Measurements from ENCODE around the gene UFD1. TPM values are rescaled to one million over a fixed set of nuclear protein-coding genes. Genes with fewer than 3 reads are reported as not detected.

The UFD1 gene, protein sequence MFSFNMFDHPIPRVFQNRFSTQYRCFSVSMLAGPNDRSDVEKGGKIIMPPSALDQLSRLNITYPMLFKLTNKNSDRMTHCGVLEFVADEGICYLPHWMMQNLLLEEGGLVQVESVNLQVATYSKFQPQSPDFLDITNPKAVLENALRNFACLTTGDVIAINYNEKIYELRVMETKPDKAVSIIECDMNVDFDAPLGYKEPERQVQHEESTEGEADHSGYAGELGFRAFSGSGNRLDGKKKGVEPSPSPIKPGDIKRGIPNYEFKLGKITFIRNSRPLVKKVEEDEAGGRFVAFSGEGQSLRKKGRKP
- total RNA-seq: 10 to 100 TPM; 58.7 to 63.8 TPM

DNA sequence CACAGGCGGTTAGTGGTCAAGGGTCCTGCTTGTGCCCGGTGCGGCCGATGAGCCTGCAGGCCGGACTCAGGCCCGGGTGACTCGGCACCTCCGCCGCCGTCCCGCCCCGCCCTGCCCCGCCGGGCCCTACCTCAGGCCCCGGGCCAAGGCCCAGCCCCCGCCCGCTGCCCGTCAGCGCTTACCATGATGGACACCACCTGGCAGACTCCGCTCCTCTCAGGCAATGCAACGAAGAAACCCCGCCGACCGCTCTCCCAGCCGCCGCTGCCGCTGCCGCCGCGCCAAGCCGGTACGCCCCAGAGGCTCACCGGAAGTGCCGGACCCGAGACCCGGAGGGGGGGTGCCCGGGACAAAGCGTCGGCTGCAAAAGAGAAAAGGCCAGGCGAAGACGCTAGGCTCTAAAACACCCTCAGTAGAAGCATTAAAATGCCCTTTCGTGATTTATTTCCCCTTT lies at the start of gene UFD1:
Gene UFD1, minus strand, starts transcription at position 293 of the 454 bp plus-strand sequence. Its CDS starts 108 bp downstream, at position 185.

DNA sequence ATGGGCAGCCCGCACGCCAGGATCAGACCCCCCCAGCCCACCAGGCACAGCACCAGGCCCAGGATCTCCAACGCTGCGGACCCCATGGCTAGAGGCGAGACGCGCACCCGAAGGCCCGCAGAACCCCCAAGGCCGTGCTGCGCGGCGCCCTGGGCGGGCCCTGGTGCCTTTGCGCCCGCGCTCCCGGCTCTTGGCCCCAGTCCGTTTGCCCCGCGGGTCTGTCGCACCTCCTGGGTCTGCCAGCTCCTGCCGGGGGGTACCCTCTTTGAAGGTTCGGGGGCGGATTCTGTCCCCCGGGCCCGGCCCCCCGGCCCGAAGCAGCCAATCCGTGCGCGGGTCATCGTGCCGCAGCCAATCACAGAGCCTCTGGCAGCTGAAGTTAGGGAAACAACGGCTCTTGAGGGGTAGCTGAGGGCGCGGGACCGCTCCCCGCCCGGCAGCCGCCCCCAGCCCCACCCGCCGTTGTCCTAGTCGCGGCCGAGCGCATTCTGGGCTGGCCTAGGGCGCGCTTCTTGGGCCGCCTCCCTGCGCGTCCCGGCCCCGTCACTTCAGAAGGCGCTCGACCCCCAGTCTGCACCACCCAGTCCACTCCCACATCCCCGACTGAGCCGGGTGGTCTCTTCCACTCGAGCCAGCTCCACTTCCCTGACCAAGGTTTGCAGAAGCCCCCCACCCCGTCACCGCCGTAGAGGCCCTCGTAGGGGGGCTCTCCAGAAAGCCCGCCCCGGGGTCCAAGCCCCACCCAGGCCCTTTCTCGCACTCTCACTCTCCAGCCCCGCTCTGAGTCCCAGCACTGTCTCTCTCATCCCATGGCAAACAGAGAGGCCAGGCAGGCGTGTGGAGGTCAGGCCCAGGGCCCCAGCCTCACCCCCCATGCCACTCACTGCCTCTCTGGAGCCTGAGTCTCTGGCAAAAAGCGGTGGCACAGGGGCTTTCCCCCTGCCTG lies 45.5 kb upstream of the UFD1 start, which contains the start of gene CLDN5:
Gene CLDN5, minus strand, starts transcription at position 241 of the 946 bp plus-strand sequence. Its CDS starts 155 bp downstream, at position 86.

DNA sequence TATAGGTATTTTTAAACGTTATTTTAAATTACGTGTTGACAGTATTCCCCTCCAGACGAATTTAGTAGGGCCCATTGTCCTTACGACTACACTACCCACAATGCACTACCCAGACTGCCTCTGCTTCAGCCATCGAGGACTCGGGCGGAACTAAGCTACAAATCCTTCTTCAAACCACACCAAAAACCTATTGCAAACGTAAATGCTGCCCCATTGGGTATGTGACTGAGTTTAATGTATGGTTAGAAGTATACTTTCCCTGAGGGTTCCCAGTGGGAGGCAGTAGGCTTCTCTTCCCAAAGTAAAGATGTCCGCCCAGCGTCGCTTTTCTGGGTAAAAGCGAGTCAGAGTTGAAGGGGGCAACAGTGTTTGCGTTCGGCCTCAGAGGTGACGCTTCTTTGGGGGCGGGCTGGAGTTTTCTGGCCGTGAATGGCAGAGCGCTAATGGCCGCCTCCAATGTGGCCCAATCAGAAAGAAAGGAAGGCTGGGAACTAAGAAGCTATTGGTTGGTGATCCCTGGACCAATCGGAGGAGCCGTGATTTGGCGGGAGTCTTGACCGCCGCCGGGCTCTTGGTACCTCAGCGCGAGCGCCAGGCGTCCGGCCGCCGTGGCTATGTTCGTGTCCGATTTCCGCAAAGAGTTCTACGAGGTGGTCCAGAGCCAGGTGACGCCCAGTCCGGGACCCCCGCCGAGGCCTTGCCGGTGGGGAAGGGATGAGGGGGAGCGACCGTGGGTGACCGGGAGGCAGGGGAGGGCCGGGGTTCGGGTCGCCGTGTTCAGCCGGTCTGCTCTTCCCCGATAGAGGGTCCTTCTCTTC lies 571 bp upstream of the UFD1 start, which contains the start of gene CDC45:
Gene CDC45, plus strand, starts transcription at position 566 of the 818 bp plus-strand sequence. Its CDS starts 49 bp downstream, at position 615.

DNA sequence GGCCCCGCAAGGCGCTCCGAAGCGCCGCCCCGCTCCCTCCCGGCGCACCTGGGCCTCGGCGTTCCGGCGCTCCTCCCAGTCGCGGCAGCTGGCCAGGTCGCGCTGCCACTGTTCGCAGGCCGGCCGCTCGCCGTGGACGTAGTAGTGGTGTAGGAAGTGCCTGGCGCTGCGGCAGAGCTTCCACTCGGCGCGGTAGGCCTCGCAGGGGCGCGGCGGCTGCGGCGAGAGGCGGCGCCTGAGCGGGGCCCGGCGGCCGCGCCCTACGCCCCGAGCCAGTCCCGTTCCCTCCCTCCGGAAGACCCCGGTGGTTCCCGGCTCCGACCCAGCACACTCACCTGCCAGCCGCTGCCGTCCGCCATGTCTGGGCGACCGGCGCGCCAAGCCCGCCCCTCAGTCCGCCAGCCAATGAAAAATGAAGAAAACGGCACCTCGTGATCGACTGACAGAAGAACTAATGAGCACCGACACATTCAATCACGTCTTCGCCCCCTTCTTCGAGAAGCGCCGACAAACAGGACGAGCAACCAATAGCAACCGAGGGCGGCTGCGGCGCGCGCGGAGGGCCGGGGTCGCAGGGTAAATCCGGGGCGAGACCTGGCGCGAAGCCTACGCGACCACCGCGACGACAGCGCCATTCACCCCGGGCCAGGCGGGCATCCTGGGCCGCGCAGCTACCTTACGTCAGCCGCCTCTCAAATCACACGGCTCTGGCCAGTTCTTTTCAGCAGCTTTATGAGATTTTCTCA lies 31.5 kb downstream of the UFD1 start, which contains the start of gene C22orf39:
Gene C22orf39, minus strand, starts transcription at position 382 of the 746 bp plus-strand sequence. Its CDS starts 23 bp downstream, at position 359.

DNA sequence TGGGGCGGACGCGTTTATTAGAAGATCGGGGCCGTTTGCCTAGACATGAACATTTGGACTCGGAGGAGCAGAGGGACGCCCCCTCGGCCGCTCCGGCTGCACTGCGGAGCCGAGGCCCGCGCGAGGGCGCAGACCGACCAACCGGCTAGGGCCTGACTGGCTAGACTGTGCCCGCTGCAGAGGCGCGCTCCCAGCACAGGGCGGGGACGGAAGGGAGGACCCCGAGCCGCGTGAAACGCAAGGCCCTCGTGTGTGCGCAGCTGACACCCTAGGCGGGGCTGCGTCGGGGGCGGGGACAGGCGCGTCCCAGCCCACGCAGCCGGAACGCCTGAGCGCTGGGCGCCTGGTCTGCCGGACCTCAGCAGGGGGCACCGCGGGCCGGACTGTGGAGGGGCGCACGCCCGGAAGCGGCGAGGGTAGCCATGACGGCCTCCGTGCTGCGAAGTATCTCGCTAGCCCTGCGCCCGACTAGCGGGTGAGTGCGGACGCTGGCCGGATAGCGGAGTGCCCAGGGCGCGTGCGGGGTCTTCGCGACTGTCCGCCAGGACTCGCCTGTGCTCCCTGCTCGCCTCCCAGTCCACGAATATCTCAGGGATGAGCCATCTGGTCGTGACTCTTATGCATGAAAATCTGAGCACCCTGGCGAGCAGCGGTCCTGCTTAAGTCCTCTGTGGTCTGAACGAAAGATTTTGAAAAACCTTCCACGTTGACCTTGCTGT lies 46.7 kb downstream of the UFD1 start, which contains the start of gene MRPL40:
Gene MRPL40, plus strand, starts transcription at position 413 of the 719 bp plus-strand sequence. Its CDS starts 10 bp downstream, at position 423.

DNA sequence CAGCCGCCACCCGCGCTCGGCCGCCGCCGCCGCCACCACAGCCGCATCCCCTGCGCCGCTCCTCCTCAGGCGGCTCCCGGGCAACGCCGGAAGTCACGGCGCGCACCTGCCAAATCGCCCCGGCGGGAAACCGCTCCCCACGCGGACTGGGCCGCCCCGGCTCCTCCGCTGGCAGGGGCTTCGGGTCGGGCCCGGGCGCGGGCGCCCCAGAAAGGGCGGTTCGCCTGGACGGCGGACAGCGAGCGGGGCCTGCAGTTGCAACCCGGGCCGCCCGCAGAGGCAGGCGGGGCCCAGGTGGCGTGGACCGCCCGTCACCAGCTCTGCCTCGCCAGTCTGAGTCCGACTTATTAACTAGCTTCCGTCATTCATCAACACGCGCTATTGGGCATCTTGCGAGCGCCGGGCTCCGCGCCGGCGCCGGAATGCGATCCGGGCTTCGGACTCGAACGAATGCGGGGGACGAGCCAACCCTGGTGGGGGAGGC lies 47.3 kb downstream of the UFD1 start, which contains the start of gene HIRA:
Gene HIRA, minus strand, starts transcription at position 85 of the 484 bp plus-strand sequence. CDS start 257 bp downstream, outside the sequence.

Other genes starting within 250 kb of the UFD1 start
- gene CLTCL1, start 187.5 kb downstream of the UFD1 start, total RNA-seq: 1 to 10 TPM in 1 of 2 experiments, under 1 TPM in 1; 0.68 to 1.4 TPM
- 10 to 100 TPM; 40.7 to 43.7 TPM for gene HIRA, start 47.5 kb downstream of the UFD1 start, total RNA-seq
- gene MRPL40, start 46.6 kb downstream of the UFD1 start, total RNA-seq: 10 to 100 TPM; 18.9 to 22.6 TPM
- 10 to 100 TPM; 35.5 to 35.6 TPM for gene C22orf39, start 31.5 kb downstream of the UFD1 start, total RNA-seq
- 10 to 100 TPM; 47.1 to 47.9 TPM for gene CDC45, start 727 bp upstream of the UFD1 start, total RNA-seq
- 1 to 10 TPM; 4.8 to 4.9 TPM for gene CLDN5, start 45.2 kb upstream of the UFD1 start, total RNA-seq
- under 1 TPM in 1 of 2 experiments, not detected in 1; 0.29 TPM for gene SEPTIN5, start 235.3 kb upstream of the UFD1 start, total RNA-seq
- gene GP1BB, start 244.3 kb upstream of the UFD1 start, total RNA-seq: not detected